Stimulated activated CD4-positive, alpha-beta T cell treated with anti-CD3 and anti-CD28 coated beads, Interleukin-1b, Interleukin-23, amount 100 ng/mL, for 4 hours (primary cell): ENCODE data around the gene PKDREJ.

ENCODE experiments used
- DNase-seq, 2 donors: peaks; one replicate each; pipeline ENCODE4 v3.0.0-alpha.2; 2020; ENCODE audit warnings: low read depth in 2 of 2

PKDREJ gene

GRCh38 chr22:46239261-46240048, 23.7 kb downstream of the PKDREJ start:
- no peak for DNase-seq

- DNase-seq = no peak
These were observed 24.6 kb downstream of the PKDREJ start for GRCh38 chr22:46238541-46238940.

- no peak for DNase-seq
These were observed 25.6 kb downstream of the PKDREJ start for GRCh38 chr22:46237453-46238124.

GRCh38 chr22:46234969-46235368, 28.2 kb downstream of the PKDREJ start:
- no peak for DNase-seq

- no peak for DNase-seq
These were observed 29.9 kb downstream of the PKDREJ start for GRCh38 chr22:46233231-46233630.

GRCh38 chr22:46230262-46230901, 32.8 kb downstream of the PKDREJ start:
- no peak for DNase-seq

GRCh38 chr22:46229701-46230100, 33.4 kb downstream of the PKDREJ start:
- no peak for DNase-seq

GRCh38 chr22:46226577-46226976, 36.6 kb downstream of the PKDREJ start:
- no peak for DNase-seq

GRCh38 chr22:46225631-46226030, 37.5 kb downstream of the PKDREJ start:
- no peak for DNase-seq

GRCh38 chr22:46224898-46225290, 38.2 kb downstream of the PKDREJ start:
- DNase-seq = no peak

GRCh38 chr22:46224044-46224897, 38.9 kb downstream of the PKDREJ start:
- no peak for DNase-seq

GRCh38 chr22:46220921-46221320, 42.2 kb downstream of the PKDREJ start:
- no peak for DNase-seq

- DNase-seq = peak in 1 of 2 donors; percentile 6
These were observed 43.5 kb downstream of the PKDREJ start for GRCh38 chr22:46219636-46220035.

- DNase-seq = no peak
These were observed 48.5 kb downstream of the PKDREJ start for GRCh38 chr22:46214616-46215015.

- DNase-seq = no peak
These were observed 49.0 kb downstream of the PKDREJ start for GRCh38 chr22:46214149-46214548.

GRCh38 chr22:46213052-46213451, 50.1 kb downstream of the PKDREJ start:
- DNase-seq = no peak

- no peak for DNase-seq
These were observed 50.9 kb downstream of the PKDREJ start for GRCh38 chr22:46212195-46212594.

- no peak for DNase-seq
These were observed 53.9 kb downstream of the PKDREJ start for GRCh38 chr22:46209262-46209661.
